ENCODE results near the gene SPATA13.

SPATA13 gene

DNA sequence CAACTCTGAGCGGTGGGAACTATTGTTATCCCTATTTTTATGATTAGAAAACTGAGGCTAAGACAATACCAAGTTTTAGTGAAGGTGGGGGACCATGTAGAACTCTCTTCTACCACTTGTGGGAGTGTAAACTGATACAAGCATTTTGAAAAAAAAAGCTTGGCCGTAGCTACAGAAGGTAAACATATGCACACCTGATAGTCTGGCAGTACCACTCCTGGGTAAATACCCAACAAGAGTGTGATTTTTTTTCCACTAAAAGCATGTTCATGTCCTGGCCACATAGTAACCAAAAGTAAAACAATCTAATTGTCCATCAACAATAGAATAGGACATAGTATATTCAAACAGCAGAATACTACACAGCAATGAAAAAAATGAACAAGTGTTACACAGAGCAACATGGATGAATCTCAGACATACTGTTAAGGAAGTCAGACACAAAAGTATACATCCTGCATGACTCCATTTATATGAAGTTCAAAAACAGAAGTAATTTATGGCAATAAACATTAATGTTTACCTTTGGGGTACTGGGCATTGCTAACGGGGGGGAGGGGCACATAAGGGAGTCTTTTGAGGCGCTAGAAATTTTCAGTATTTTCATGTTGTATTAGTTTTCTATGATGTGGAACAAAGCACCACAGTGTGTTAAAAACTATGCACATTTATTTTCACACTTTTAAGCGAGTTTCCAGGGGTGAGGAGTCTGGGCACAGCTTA is 6.4 kb upstream of the SPATA13 start:
- Histone ChIP-seq H3K27me3 (ENCODE audit: insufficient read depth, low read length) (peaks cover 19% of the 10 kb centered on the region; the same call in 1 of the 2 replicates), H3K4me3 (ENCODE audit: low read length) (no peak overlapping the region), H3K27ac (ENCODE audit: low read length) (no peak overlapping the region), H3K9ac (ENCODE audit: low read depth, low read length) (no peak overlapping the region), H3K9me3 (ENCODE audit: insufficient read depth, low read depth, low read length) (no peaks in the 10 kb centered on the region), H3K4me1 (ENCODE audit: insufficient read depth, low read length) (peaks cover 17% of the 10 kb centered on the region), H3K36me3 (ENCODE audit: insufficient read depth, low read depth, low read length) (no peaks in the 10 kb centered on the region)

- Histone ChIP-seq H3K4me3 (ENCODE audit: low read length) (no peak overlapping the region), H3K9me3 (ENCODE audit: insufficient read depth, low read depth, low read length) (no peaks in the 10 kb centered on the region), H3K9ac (ENCODE audit: low read depth, low read length) (no peak overlapping the region), H3K27ac (ENCODE audit: low read length) (no peak overlapping the region), H3K36me3 (ENCODE audit: insufficient read depth, low read depth, low read length) (no peaks in the 10 kb centered on the region), H3K4me1 (ENCODE audit: insufficient read depth, low read length) (peaks cover 32% of the 10 kb centered on the region), H3K27me3 (ENCODE audit: insufficient read depth, low read length) (peaks cover 35% of the 10 kb centered on the region)
Measured at GRCh38 chr13:24159357-24159756, 1.2 kb upstream of the SPATA13 start.

GRCh38 chr13:24161010-24161775 is 673 bp downstream of the SPATA13 start:
- H3K36me3 ChIP-seq (ENCODE audit: insufficient read depth, low read depth, low read length) = peaks cover 16% of the 10 kb centered on the region; the same call in 1 of the 2 replicates
- peak overlapping the region; percentile 88 for H3K4me3 ChIP-seq (ENCODE audit: low read length)
- H3K9me3 ChIP-seq (ENCODE audit: insufficient read depth, low read depth, low read length) = no peaks in the 10 kb centered on the region
- H3K27me3 ChIP-seq (ENCODE audit: insufficient read depth, low read length) = peaks cover 29% of the 10 kb centered on the region
- H3K4me1 ChIP-seq (ENCODE audit: insufficient read depth, low read length) = peaks cover 32% of the 10 kb centered on the region
- no peak overlapping the region for H3K27ac ChIP-seq (ENCODE audit: low read length)
- peak overlapping the region; percentile 80; the same call in 1 of the 2 replicates for H3K9ac ChIP-seq (ENCODE audit: low read depth, low read length)

DNA sequence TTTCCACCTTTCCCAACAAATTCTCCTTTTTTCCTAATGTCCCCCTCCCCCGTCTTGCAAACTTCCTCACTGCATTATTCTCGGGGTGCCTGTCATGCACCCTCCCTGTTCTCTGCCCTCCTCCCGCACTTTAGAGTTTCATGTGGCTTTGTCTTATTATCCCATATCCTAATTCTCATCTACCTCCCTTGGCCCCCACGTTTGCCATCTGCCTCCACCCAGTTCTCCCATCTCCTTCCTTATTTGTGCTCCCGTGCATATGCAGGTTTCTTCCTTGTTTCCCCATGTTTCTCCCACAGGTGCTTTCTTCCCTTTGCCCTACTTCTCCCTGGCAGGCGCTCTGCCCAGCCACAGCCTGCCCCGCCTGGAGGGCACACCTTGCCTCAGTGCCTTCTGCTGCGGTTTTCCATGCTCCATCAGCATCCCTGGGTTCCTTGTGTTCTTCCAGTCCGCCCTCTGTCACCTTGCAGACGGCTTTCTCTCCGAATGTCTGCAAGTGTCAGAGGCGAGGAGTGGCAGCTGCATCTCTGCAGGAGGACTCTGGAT is 1.5 kb downstream of the SPATA13 start:
- Histone ChIP-seq H3K4me1 (ENCODE audit: insufficient read depth, low read length) (peaks cover 32% of the 10 kb centered on the region), H3K27me3 (ENCODE audit: insufficient read depth, low read length) (peaks cover 20% of the 10 kb centered on the region), H3K4me3 (ENCODE audit: low read length) (peak overlapping the region; percentile 88), H3K36me3 (ENCODE audit: insufficient read depth, low read depth, low read length) (peaks cover 24% of the 10 kb centered on the region; the same call in 1 of the 2 replicates), H3K9me3 (ENCODE audit: insufficient read depth, low read depth, low read length) (no peaks in the 10 kb centered on the region), H3K9ac (ENCODE audit: low read depth, low read length) (peak overlapping the region; percentile 80; the same call in 1 of the 2 replicates), H3K27ac (ENCODE audit: low read length) (no peak overlapping the region)

- peaks cover 29% of the 10 kb centered on the region; the same call in 1 of the 2 replicates for H3K36me3 ChIP-seq (ENCODE audit: insufficient read depth, low read depth, low read length)
- H3K27ac ChIP-seq (ENCODE audit: low read length) = no peak overlapping the region
- peak overlapping the region; percentile 88; the same call in 1 of the 2 replicates for H3K4me3 ChIP-seq (ENCODE audit: low read length)
- no peaks in the 10 kb centered on the region for H3K9me3 ChIP-seq (ENCODE audit: insufficient read depth, low read depth, low read length)
- H3K27me3 ChIP-seq (ENCODE audit: insufficient read depth, low read length) = peaks cover 18% of the 10 kb centered on the region
- H3K9ac ChIP-seq (ENCODE audit: low read depth, low read length) = no peak overlapping the region
- peaks cover 32% of the 10 kb centered on the region for H3K4me1 ChIP-seq (ENCODE audit: insufficient read depth, low read length)
Measured at GRCh38 chr13:24162604-24163003, 2.1 kb downstream of the SPATA13 start.

- Histone ChIP-seq H3K4me1 (ENCODE audit: insufficient read depth, low read length) (peaks cover 19% of the 10 kb centered on the region), H3K27ac (ENCODE audit: low read length) (no peak overlapping the region), H3K9me3 (ENCODE audit: insufficient read depth, low read depth, low read length) (no peaks in the 10 kb centered on the region), H3K4me3 (ENCODE audit: low read length) (no peak overlapping the region), H3K9ac (ENCODE audit: low read depth, low read length) (no peak overlapping the region), H3K27me3 (ENCODE audit: insufficient read depth, low read length) (peaks cover 16% of the 10 kb centered on the region), H3K36me3 (ENCODE audit: insufficient read depth, low read depth, low read length) (peaks cover 38% of the 10 kb centered on the region; the same call in 1 of the 2 replicates)
Measured at GRCh38 chr13:24165746-24166145, 5.2 kb downstream of the SPATA13 start.

- H3K4me3 ChIP-seq (ENCODE audit: low read length) = no peak overlapping the region
- H3K4me1 ChIP-seq (ENCODE audit: insufficient read depth, low read length) = peaks cover 19% of the 10 kb centered on the region
- no peak overlapping the region for H3K27ac ChIP-seq (ENCODE audit: low read length)
- no peaks in the 10 kb centered on the region for H3K9me3 ChIP-seq (ENCODE audit: insufficient read depth, low read depth, low read length)
- H3K36me3 ChIP-seq (ENCODE audit: insufficient read depth, low read depth, low read length) = peaks cover 38% of the 10 kb centered on the region; the same call in 1 of the 2 replicates
- H3K27me3 ChIP-seq (ENCODE audit: insufficient read depth, low read length) = peaks cover 9% of the 10 kb centered on the region
- H3K9ac ChIP-seq (ENCODE audit: low read depth, low read length) = no peak overlapping the region
Measured at GRCh38 chr13:24166561-24166960, 6.0 kb downstream of the SPATA13 start.

DNA sequence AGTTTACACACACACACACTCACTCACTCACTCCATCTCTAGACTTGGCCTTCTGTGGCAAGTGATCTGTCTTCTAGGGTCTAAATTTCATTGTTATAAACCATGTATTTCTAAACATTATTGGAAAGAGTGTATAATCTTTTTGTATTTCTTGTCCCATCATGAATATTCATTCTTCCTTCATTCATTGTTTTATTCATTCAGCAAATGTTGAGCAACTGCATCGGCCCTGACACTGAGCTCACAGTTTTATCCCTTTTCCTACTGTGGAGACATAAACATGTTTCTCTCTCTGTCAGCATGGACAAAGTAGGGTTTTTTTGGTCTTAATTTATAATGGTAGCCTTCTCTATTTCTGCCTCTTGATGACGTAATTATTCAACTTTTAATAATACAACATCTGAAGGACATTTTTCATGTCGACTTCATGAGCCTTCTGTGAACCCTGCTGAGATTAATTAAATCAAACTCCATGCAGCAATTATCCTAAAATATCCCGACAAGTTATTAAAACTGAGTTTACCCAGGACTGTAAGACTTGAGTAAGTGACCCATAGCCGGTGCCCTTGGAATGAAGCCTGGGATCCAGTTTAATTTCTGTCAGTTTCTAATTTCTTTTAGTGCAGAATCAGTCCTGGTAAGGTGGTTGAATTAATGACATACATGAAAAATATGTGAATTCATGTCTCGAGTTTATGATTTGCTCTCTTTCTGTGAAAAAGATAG is 7.3 kb downstream of the SPATA13 start:
- H3K9me3 ChIP-seq (ENCODE audit: insufficient read depth, low read depth, low read length) = no peaks in the 10 kb centered on the region
- peaks cover 10% of the 10 kb centered on the region for H3K4me1 ChIP-seq (ENCODE audit: insufficient read depth, low read length)
- no peak overlapping the region for H3K27ac ChIP-seq (ENCODE audit: low read length)
- no peak overlapping the region for H3K9ac ChIP-seq (ENCODE audit: low read depth, low read length)
- peaks cover 38% of the 10 kb centered on the region; the same call in 1 of the 2 replicates for H3K36me3 ChIP-seq (ENCODE audit: insufficient read depth, low read depth, low read length)
- H3K4me3 ChIP-seq (ENCODE audit: low read length) = no peak overlapping the region
- H3K27me3 ChIP-seq (ENCODE audit: insufficient read depth, low read length) = no peaks in the 10 kb centered on the region

- H3K9ac ChIP-seq (ENCODE audit: low read depth, low read length) = no peak overlapping the region
- H3K36me3 ChIP-seq (ENCODE audit: insufficient read depth, low read depth, low read length) = peaks cover 38% of the 10 kb centered on the region; the same call in 1 of the 2 replicates
- peaks cover 10% of the 10 kb centered on the region; the same call in 1 of the 2 replicates for H3K4me1 ChIP-seq (ENCODE audit: insufficient read depth, low read length)
Measured at GRCh38 chr13:24168392-24168750, 7.9 kb downstream of the SPATA13 start.

DNA sequence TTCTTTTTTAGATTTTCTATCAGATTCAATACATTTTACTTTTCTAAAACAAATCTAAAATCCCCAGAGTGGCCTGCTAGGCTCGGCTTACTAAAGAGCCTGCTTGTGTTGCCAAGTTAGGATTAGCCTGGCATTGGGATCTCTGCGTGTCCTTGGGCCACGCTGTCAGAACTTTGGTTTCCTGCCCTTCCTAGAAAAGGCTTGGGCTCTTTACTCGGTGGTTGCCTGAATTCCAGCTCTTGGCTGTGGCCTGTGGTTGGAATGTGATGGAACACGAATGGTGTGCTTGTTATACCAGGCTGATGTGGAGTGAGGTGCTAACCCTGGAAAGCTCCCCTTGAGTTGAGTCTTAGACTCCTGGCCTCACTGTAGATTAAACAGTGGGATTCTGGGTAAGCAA is 8.5 kb downstream of the SPATA13 start:
- H3K27me3 ChIP-seq (ENCODE audit: insufficient read depth, low read length) = no peaks in the 10 kb centered on the region
- no peak overlapping the region for H3K27ac ChIP-seq (ENCODE audit: low read length)
- peaks cover 7% of the 10 kb centered on the region; the same call in 1 of the 2 replicates for H3K4me1 ChIP-seq (ENCODE audit: insufficient read depth, low read length)
- H3K36me3 ChIP-seq (ENCODE audit: insufficient read depth, low read depth, low read length) = peaks cover 38% of the 10 kb centered on the region; the same call in 1 of the 2 replicates
- no peak overlapping the region for H3K4me3 ChIP-seq (ENCODE audit: low read length)
- H3K9ac ChIP-seq (ENCODE audit: low read depth, low read length) = no peak overlapping the region
- no peaks in the 10 kb centered on the region for H3K9me3 ChIP-seq (ENCODE audit: insufficient read depth, low read depth, low read length)

More at GRCh38 chr13:24168392-24168750, 7.9 kb downstream of the SPATA13 start:
- no peaks in the 10 kb centered on the region for H3K27me3 ChIP-seq (ENCODE audit: insufficient read depth, low read length)
- H3K4me3 ChIP-seq (ENCODE audit: low read length) = no peak overlapping the region
- H3K27ac ChIP-seq (ENCODE audit: low read length) = no peak overlapping the region
- H3K9me3 ChIP-seq (ENCODE audit: insufficient read depth, low read depth, low read length) = no peaks in the 10 kb centered on the region

GRCh38 chr13:24172071-24172470 is 11.6 kb downstream of the SPATA13 start:
- H3K27ac ChIP-seq (ENCODE audit: low read length) = no peak overlapping the region
- no peak overlapping the region for H3K9ac ChIP-seq (ENCODE audit: low read depth, low read length)
- H3K4me1 ChIP-seq (ENCODE audit: insufficient read depth, low read length) = peaks cover 2% of the 10 kb centered on the region; the same call in 1 of the 2 replicates
- H3K9me3 ChIP-seq (ENCODE audit: insufficient read depth, low read depth, low read length) = no peaks in the 10 kb centered on the region
- H3K36me3 ChIP-seq (ENCODE audit: insufficient read depth, low read depth, low read length) = peaks cover 14% of the 10 kb centered on the region; the same call in 1 of the 2 replicates
- H3K27me3 ChIP-seq (ENCODE audit: insufficient read depth, low read length) = no peaks in the 10 kb centered on the region
- no peak overlapping the region for H3K4me3 ChIP-seq (ENCODE audit: low read length)

Data from iPS-20b (cell line).